Measurements from ENCODE around the gene OTUB2. TPM values are rescaled to one million over a fixed set of nuclear protein-coding genes. Genes with fewer than 3 reads are reported as not detected.

The OTUB2 gene
- polyA plus RNA-seq, 2 donors = 2.3 to 3.9 TPM

DNA sequence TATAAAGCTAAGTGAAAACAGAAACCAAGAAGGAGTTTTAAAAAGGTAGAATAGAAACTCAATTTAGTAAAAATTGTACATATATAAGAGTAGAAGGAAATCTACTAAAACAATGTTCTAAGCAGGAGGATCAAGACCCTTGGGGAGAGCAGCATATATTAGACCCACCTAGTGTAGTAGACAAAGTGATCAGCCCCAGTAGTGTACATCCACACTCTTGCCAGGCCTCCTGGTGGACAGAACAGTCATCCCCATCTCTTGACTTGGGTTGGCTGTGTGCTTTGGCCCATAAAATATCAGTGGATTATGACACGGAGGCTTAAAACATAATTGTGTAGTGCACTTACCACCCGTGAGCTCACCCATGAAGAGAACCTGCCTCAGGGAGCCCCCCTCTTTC, 10.9 kb upstream of the OTUB2 start:
- WGBS, 2 donors = 88 to 90% methylated on average over 2 of the region's 2 CpGs
- Histone ChIP-seq H3K4me1 (ENCODE audit: control insufficient read depth in 2 of 2, insufficient read depth in 2 of 2, low read length in 1 of 2) (peaks cover 0 to 5% of the 10 kb centered on the region in 2 donors), H3K27me3 (ENCODE audit: control insufficient read depth in 1 of 2, insufficient read depth in 2 of 2, low read length in 2 of 2) (no peaks in the 10 kb centered on the region), H3K4me3 (ENCODE audit: low read depth in 1 of 2, low read length in 2 of 2) (no peak overlapping the region), H3K36me3 (ENCODE audit: control insufficient read depth in 2 of 2, insufficient read depth in 2 of 2, low read length in 1 of 2) (no peaks in the 10 kb centered on the region), H3K27ac (ENCODE audit: low read depth in 2 of 2, low read length in 1 of 2) (no peak overlapping the region), H3K9me3 (ENCODE audit: control insufficient read depth in 2 of 2, insufficient read depth in 1 of 2, low read depth in 1 of 2, low read length in 1 of 2) (no peaks in the 10 kb centered on the region)

DNA sequence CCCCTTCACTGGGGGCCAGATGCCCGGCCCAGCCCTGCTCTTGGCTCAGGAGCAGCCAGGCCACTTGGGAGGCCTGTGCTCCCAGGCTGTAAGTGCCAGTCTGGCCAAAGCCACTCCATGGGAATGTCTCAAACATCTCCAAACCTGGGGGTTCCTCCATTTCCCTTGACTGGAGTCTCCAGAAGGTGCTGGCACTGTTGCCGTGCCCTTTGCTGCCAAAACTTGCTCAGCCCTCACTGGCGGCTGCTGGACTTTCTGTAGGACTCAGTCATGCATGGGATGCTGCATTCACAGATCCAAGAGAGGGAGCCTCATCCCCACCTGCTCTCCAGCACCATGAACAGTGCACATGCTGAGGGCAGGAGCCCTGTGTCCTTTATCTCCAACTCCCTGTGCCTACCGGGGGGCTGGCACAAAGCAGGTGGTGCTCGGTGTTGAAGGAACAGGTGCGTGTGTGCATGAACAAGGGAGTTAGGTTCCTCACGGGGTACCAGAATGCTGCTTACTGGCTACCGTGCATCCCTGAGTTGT, 9.6 kb upstream of the OTUB2 start:
- Histone ChIP-seq H3K27ac (ENCODE audit: low read depth in 2 of 2, low read length in 1 of 2) (no peak overlapping the region), H3K9me3 (ENCODE audit: control insufficient read depth in 2 of 2, insufficient read depth in 1 of 2, low read depth in 1 of 2, low read length in 1 of 2) (no peaks in the 10 kb centered on the region), H3K27me3 (ENCODE audit: control insufficient read depth in 1 of 2, insufficient read depth in 2 of 2, low read length in 2 of 2) (no peaks in the 10 kb centered on the region), H3K4me1 (ENCODE audit: control insufficient read depth in 2 of 2, insufficient read depth in 2 of 2, low read length in 1 of 2) (no peaks in the 10 kb centered on the region), H3K36me3 (ENCODE audit: control insufficient read depth in 2 of 2, insufficient read depth in 2 of 2, low read length in 1 of 2) (no peaks in the 10 kb centered on the region), H3K4me3 (ENCODE audit: low read depth in 1 of 2, low read length in 2 of 2) (no peak overlapping the region)
- 79 to 88% methylated on average over 8 of the region's 8 CpGs for WGBS, 2 donors

DNA sequence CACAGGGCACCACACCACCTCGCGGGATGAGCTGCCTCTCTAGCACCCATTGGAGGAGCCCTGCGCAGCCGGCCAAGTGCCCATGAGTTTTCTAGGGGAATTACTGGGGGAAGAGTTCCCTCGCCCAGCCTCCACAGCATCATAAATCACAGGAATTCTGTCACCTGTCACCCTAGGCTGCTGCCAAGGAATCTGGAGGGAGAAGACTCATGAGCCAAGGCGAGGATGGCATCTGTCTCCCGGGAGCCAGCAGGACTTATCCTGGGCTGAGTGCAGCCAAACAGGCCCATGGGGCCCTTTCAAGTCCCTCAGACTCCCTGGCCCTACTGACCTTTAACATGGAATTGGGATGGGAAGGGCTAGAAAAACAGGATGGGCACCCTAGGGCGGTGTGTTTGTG, 7.8 kb upstream of the OTUB2 start:
- no peak overlapping the region for H3K4me3 ChIP-seq (ENCODE audit: low read depth in 1 of 2, low read length in 2 of 2)
- H3K27ac ChIP-seq (ENCODE audit: low read depth in 2 of 2, low read length in 1 of 2) = no peak overlapping the region
- no peaks in the 10 kb centered on the region for H3K9me3 ChIP-seq (ENCODE audit: control insufficient read depth in 2 of 2, insufficient read depth in 1 of 2, low read depth in 1 of 2, low read length in 1 of 2)
- no peaks in the 10 kb centered on the region for H3K4me1 ChIP-seq (ENCODE audit: control insufficient read depth in 2 of 2, insufficient read depth in 2 of 2, low read length in 1 of 2)
- H3K36me3 ChIP-seq (ENCODE audit: control insufficient read depth in 2 of 2, insufficient read depth in 2 of 2, low read length in 1 of 2) = no peaks in the 10 kb centered on the region
- WGBS, 2 donors = 73 to 81% methylated on average over 8 of the region's 8 CpGs
- H3K27me3 ChIP-seq (ENCODE audit: control insufficient read depth in 1 of 2, insufficient read depth in 2 of 2, low read length in 2 of 2) = no peaks in the 10 kb centered on the region

DNA sequence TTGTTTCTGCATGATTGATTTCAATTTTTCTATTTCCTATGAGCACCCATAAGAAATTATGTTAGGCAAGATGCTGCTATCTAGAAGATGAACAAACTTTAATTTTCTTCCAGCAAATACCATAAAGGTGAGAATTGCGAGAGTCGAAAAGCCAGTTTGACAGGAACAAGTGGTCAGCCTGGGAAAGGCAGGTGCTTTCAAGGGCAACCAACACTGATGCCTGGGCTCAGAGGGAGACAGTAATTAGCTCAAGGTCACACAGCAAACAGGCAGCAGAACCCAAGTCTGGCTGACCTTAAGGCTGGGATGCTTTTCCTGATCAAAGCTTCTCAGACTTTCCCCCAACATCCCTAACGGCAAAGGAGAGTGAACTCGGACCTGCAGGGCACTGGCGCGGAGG, 6.8 kb upstream of the OTUB2 start:
- WGBS, 2 donors = 61 to 71% methylated on average over 6 of the region's 6 CpGs
- no peaks in the 10 kb centered on the region for H3K9me3 ChIP-seq (ENCODE audit: control insufficient read depth in 2 of 2, insufficient read depth in 1 of 2, low read depth in 1 of 2, low read length in 1 of 2)
- no peaks in the 10 kb centered on the region for H3K4me1 ChIP-seq (ENCODE audit: control insufficient read depth in 2 of 2, insufficient read depth in 2 of 2, low read length in 1 of 2)
- no peaks in the 10 kb centered on the region for H3K36me3 ChIP-seq (ENCODE audit: control insufficient read depth in 2 of 2, insufficient read depth in 2 of 2, low read length in 1 of 2)
- H3K4me3 ChIP-seq (ENCODE audit: low read depth in 1 of 2, low read length in 2 of 2) = no peak overlapping the region
- no peaks in the 10 kb centered on the region for H3K27me3 ChIP-seq (ENCODE audit: control insufficient read depth in 1 of 2, insufficient read depth in 2 of 2, low read length in 2 of 2)
- H3K27ac ChIP-seq (ENCODE audit: low read depth in 2 of 2, low read length in 1 of 2) = no peak overlapping the region

DNA sequence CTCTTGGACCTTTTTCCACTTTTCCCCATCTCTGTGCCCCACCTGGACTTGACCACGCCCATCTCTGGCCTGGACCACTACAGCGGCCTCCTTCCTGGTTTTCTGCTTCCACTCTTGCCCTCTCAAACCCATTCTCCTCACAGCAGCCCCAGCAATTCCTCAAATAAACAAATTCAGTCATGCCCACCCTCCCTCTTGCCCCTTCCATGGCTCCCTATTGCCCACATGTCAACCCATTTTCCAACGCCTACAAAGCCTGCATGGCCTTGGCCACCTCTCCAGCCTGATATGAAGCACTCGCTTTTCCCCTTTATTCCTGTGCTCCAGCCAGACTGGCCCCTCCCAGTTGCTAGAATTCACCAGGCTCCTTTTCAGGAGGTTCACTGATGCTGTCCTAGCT, 5.9 kb upstream of the OTUB2 start:
- no peak overlapping the region for H3K27ac ChIP-seq (ENCODE audit: low read depth in 2 of 2, low read length in 1 of 2)
- H3K27me3 ChIP-seq (ENCODE audit: control insufficient read depth in 1 of 2, insufficient read depth in 2 of 2, low read length in 2 of 2) = no peaks in the 10 kb centered on the region
- WGBS, 2 donors = 84 to 92% methylated on average over 4 of the region's 4 CpGs
- no peaks in the 10 kb centered on the region for H3K9me3 ChIP-seq (ENCODE audit: control insufficient read depth in 2 of 2, insufficient read depth in 1 of 2, low read depth in 1 of 2, low read length in 1 of 2)
- no peaks in the 10 kb centered on the region for H3K36me3 ChIP-seq (ENCODE audit: control insufficient read depth in 2 of 2, insufficient read depth in 2 of 2, low read length in 1 of 2)
- H3K4me1 ChIP-seq (ENCODE audit: control insufficient read depth in 2 of 2, insufficient read depth in 2 of 2, low read length in 1 of 2) = no peaks in the 10 kb centered on the region
- no peak overlapping the region for H3K4me3 ChIP-seq (ENCODE audit: low read depth in 1 of 2, low read length in 2 of 2)

DNA sequence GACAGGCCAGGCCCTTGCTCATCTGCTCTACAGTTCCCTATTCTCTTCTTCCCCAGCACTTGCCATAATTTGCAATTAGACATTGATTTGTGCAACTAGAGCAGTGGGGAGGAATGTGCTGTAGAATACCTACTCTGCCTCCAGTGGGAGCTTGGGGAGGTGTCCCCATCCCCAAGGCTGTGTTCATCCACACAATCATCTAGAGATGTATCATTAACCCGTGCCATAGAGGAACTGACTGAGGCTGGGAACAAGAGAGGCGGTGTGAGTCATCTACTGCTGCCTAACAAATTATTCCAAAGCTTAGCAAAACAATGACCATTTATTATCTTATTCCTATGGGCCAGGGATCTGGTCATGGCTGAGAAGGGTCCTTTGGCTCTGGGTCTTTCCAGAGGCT, 5.1 kb upstream of the OTUB2 start:
- no peak overlapping the region for H3K4me3 ChIP-seq (ENCODE audit: low read depth in 1 of 2, low read length in 2 of 2)
- no peaks in the 10 kb centered on the region for H3K9me3 ChIP-seq (ENCODE audit: control insufficient read depth in 2 of 2, insufficient read depth in 1 of 2, low read depth in 1 of 2, low read length in 1 of 2)
- H3K27me3 ChIP-seq (ENCODE audit: control insufficient read depth in 1 of 2, insufficient read depth in 2 of 2, low read length in 2 of 2) = no peaks in the 10 kb centered on the region
- H3K27ac ChIP-seq (ENCODE audit: low read depth in 2 of 2, low read length in 1 of 2) = no peak overlapping the region
- H3K4me1 ChIP-seq (ENCODE audit: control insufficient read depth in 2 of 2, insufficient read depth in 2 of 2, low read length in 1 of 2) = no peaks in the 10 kb centered on the region
- WGBS, 2 donors = 65 to 73% methylated on average over 2 of the region's 2 CpGs
- no peaks in the 10 kb centered on the region for H3K36me3 ChIP-seq (ENCODE audit: control insufficient read depth in 2 of 2, insufficient read depth in 2 of 2, low read length in 1 of 2)

DNA sequence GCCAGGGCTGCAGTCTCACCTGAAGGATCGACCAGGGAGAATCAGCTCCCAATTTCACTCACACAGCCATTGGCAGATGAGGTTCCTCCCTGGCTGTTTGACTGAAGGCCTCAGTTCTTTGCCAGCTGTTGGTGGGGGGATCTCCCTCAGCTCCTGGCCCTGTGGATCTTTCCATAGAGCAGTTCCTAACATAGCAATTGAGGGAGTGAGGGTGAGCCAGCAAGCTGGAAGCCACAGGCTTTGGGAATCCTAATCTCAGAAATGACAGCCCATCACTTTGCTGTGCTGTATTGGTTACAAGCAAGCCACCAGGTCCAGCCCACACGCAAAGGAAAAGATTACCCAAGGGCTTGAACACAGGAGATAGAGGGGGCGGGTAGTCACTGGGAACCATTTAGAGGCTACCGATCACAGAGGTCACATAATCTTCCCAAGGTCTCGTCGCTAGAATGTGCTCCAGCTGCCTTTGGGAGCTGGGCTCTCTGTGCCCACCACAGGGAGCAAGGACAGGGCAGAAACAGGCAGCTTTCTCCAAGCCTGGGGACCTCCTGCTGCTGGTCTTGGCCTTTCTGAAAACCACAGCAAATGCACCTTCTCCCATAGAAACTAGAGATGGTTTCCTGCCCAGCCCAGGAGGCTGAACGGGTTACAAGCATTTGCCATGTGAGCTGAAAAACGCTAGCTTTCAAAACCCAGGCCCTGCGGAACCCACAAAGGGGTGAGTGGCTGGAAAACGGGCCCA, 4.6 kb upstream of the OTUB2 start:
- Histone ChIP-seq H3K4me1 (ENCODE audit: control insufficient read depth in 2 of 2, insufficient read depth in 2 of 2, low read length in 1 of 2) (peaks cover 0 to under 1% of the 10 kb centered on the region in 2 donors), H3K4me3 (ENCODE audit: low read depth in 1 of 2, low read length in 2 of 2) (no peak overlapping the region), H3K27ac (ENCODE audit: low read depth in 2 of 2, low read length in 1 of 2) (no peak overlapping the region), H3K36me3 (ENCODE audit: control insufficient read depth in 2 of 2, insufficient read depth in 2 of 2, low read length in 1 of 2) (no peaks in the 10 kb centered on the region), H3K9me3 (ENCODE audit: control insufficient read depth in 2 of 2, insufficient read depth in 1 of 2, low read depth in 1 of 2, low read length in 1 of 2) (no peaks in the 10 kb centered on the region), H3K27me3 (ENCODE audit: control insufficient read depth in 1 of 2, insufficient read depth in 2 of 2, low read length in 2 of 2) (no peaks in the 10 kb centered on the region)
- WGBS, 2 donors = 69 to 76% methylated on average over 10 of the region's 10 CpGs

DNA sequence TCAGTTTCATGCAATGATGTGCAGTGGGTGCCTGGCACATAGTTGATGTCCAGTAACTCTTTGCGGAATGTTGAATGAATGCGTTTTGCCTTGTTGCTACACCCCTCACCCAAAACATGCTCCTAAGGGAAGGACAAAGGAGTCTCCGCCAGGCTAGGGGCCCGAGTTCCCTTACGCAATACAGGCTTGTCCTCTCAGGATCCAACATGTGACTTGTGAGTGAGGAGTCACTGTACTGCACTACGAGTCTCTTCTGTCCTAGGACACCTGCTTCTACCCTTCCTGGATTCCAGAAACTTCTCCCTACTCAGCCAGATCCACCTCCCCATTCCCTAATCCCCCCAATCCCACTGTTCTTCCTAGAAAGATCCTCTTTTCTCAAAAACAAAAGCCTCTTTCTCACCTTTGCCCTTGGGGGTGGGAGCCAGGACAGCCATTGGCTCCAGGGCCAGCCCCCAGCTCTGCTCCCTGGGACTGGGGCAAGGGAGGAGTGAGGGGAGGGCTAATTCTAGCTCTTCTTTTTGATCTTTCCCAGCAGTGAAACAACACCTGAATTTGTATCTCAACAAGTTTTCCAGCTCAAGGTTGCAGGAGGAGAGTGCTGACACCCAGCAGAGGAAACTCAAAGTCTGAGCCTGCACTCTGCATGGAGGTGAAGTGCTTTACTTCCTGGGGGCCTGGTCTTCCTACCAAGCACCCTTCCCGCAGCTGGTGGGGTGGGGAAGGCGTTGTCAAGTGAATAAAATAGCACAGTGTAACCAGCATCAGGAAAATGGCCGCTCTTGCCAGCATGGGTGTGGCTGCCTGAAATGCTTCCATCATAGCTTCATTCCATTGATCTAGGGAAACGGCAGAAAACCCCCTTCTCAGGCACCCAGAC, 3.4 kb upstream of the OTUB2 start:
- no peak overlapping the region for H3K27ac ChIP-seq (ENCODE audit: low read depth in 2 of 2, low read length in 1 of 2)
- H3K9me3 ChIP-seq (ENCODE audit: control insufficient read depth in 2 of 2, insufficient read depth in 1 of 2, low read depth in 1 of 2, low read length in 1 of 2) = no peaks in the 10 kb centered on the region
- no peaks in the 10 kb centered on the region for H3K27me3 ChIP-seq (ENCODE audit: control insufficient read depth in 1 of 2, insufficient read depth in 2 of 2, low read length in 2 of 2)
- no peak overlapping the region for H3K4me3 ChIP-seq (ENCODE audit: low read depth in 1 of 2, low read length in 2 of 2)
- no peaks in the 10 kb centered on the region for H3K36me3 ChIP-seq (ENCODE audit: control insufficient read depth in 2 of 2, insufficient read depth in 2 of 2, low read length in 1 of 2)
- H3K4me1 ChIP-seq (ENCODE audit: control insufficient read depth in 2 of 2, insufficient read depth in 2 of 2, low read length in 1 of 2) = peaks cover 10 to 11% of the 10 kb centered on the region in 2 donors
- WGBS, 2 donors = 56 to 74% methylated on average over 10 of the region's 10 CpGs

DNA sequence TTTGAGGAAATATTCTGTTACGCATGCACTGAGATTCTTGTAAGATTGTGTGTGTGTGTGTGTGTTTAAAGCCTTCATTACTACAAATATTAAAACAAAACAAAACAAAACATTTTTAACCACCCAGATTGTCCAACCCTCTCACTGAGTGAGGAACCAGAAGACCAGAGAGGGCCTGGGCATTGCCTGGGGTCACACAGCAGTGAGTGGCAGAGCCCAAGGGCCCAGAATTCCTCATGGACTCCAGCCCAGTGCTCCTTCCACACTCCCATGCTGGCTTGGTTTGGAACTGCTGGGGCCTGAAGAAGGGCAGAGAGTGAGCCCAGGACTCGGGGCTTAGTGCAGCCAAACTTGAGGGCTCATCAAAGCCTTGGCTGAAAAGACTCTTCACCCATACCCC, 1.6 kb upstream of the OTUB2 start:
- 85 to 89% methylated on average over 2 of the region's 2 CpGs for WGBS, 2 donors
- H3K27ac ChIP-seq (ENCODE audit: low read depth in 2 of 2, low read length in 1 of 2) = no peak overlapping the region
- H3K27me3 ChIP-seq (ENCODE audit: control insufficient read depth in 1 of 2, insufficient read depth in 2 of 2, low read length in 2 of 2) = no peaks in the 10 kb centered on the region
- H3K4me3 ChIP-seq (ENCODE audit: low read depth in 1 of 2, low read length in 2 of 2) = no peak overlapping the region
- no peaks in the 10 kb centered on the region for H3K9me3 ChIP-seq (ENCODE audit: control insufficient read depth in 2 of 2, insufficient read depth in 1 of 2, low read depth in 1 of 2, low read length in 1 of 2)
- H3K36me3 ChIP-seq (ENCODE audit: control insufficient read depth in 2 of 2, insufficient read depth in 2 of 2, low read length in 1 of 2) = no peaks in the 10 kb centered on the region
- peaks cover 14 to 15% of the 10 kb centered on the region in 2 donors for H3K4me1 ChIP-seq (ENCODE audit: control insufficient read depth in 2 of 2, insufficient read depth in 2 of 2, low read length in 1 of 2)

Measured in esophagus (tissue), 2 donors.